ENCODE measurements around the gene VAPB.

DNA sequence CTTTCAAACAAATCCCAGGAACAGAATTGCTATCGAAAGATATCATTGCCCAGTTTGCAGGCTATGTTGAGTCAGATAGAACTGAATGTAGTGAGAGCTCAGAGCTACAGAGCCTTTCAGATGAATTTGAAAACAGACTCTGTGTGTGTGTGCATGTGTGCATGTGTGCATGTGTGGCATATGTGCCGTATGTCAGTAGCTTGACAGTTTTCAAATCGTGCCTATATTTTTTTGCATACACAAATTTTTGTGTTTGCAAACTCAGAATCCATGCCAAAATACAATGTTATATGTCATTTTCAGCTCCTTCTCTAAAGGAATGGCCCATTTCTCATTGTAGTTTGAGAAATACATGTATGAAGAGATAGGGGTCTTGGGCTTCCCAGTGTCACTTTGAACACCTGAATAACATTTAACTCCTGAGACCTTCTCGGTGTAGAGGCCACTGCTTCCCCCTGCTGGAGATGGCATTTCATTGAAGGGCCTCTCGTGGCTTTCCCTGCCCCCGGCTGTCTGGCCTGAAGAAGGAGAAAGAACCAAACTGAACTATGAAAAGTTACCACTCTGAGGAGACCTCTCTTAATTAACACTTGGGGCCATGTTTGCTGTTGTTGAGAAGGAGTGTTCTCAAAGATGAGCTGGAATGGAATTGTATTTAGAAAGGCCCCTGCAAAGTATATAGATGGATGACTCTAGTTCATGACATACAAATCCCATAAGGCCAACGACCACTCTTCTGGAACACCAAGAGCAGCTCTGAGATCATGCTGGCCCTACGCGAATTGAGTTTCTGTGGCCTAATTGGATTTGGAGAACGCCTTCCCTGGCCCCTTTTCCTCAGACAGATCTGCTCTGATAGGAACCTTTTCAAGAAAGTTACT, 58.7 kb downstream of the VAPB start:
- TF ChIP-seq, protein P1, sequence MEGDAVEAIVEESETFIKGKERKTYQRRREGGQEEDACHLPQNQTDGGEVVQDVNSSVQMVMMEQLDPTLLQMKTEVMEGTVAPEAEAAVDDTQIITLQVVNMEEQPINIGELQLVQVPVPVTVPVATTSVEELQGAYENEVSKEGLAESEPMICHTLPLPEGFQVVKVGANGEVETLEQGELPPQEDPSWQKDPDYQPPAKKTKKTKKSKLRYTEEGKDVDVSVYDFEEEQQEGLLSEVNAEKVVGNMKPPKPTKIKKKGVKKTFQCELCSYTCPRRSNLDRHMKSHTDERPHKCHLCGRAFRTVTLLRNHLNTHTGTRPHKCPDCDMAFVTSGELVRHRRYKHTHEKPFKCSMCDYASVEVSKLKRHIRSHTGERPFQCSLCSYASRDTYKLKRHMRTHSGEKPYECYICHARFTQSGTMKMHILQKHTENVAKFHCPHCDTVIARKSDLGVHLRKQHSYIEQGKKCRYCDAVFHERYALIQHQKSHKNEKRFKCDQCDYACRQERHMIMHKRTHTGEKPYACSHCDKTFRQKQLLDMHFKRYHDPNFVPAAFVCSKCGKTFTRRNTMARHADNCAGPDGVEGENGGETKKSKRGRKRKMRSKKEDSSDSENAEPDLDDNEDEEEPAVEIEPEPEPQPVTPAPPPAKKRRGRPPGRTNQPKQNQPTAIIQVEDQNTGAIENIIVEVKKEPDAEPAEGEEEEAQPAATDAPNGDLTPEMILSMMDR (optimal IDR thresholded peaks at IDR 0.05 in 1 of 3, IDR thresholded peaks at IDR 0.05 in 1 of 3, conservative IDR thresholded peaks at IDR 0.05 in 1 of 3; ENCODE audit: extremely low read depth in 1 of 3, insufficient read depth in 2 of 3, low read length in 3 of 3): peak; percentile 70 to 77 (median 76)
- no peak for TF ChIP-seq EZH2 (IDR thresholded peaks at IDR 0.05; ENCODE audit: low read length)
